IPS DF 19.7 (cell line): Measurements from ENCODE around the gene MAML3.
"Not testable (repeated sequence)": the region's sequence is repeated elsewhere in the genome, so short reads cannot be mapped to it uniquely, and the experiment has no call there.

Experiments used
- DNase-seq: peaks from one replicate; pipeline ENCODE4 v3.0.0-alpha.2; 2013; ENCODE audit warnings: low read depth, low spot score

MAML3 gene

DNA sequence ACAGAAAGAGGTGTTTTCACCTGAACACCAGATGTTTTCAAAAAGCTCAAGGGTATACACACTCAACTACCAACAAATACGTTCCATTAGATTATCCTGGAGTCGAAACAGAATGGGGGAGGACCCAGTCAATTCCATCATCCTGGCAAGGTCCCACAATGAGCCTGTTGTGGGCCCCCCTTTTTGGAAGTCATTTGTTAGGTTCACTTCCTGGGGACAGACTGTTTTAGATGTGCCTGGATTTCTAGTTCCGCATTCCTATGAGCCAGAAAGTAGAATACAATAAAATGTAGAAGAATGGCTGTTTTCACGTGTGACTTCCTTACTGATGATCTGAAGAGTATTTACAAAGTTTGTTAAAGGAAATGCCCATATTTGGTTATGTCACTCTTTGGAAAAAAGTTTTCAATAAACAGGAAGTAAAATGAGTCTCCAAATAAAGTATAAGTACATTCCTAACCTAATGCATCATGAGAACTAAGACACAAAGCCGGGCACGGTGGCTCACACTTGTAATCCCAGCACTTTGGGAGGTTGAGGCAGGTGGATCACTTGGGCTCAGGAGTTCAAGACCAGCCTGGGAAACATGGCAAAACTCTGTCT lies 192.5 kb downstream of the MAML3 start:
- DNase-seq = no peak

DNA sequence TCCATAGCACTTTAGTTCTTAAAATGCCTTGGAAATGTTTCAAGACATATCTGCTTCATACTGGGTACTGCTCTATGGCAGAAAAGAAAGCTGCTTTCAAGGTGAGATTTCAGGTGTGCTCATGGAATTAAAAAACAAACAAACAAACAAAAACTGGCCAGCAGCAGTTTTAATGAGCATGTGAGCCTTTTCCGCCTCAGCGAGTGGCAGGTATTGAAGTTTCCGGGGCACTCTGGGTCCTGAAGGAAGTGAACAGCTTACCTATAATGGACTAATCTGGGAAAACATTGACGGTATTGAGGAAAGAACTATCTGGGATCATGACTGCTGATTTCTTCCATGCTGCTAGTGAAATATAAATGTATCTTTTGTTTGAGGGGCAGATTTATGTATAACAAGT lies 194.6 kb downstream of the MAML3 start:
- DNase-seq = no peak

DNA sequence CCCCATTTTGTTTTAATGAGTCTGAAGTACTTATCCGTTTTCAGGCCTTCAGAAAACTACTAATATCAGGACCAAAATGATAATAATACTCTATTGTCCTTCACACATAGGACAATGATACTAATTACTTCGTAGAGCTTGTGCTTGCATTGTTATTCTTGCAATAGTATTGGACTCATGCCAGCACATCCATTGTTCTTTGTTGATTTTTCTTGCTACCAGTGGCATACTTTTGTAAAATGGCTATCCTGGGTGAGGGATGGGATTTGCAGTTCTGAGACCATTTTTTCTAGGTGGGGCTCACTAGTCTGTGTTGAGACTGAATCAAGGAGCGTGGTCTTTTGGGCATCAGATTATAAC lies 195.3 kb downstream of the MAML3 start:
- no peak for DNase-seq

DNA sequence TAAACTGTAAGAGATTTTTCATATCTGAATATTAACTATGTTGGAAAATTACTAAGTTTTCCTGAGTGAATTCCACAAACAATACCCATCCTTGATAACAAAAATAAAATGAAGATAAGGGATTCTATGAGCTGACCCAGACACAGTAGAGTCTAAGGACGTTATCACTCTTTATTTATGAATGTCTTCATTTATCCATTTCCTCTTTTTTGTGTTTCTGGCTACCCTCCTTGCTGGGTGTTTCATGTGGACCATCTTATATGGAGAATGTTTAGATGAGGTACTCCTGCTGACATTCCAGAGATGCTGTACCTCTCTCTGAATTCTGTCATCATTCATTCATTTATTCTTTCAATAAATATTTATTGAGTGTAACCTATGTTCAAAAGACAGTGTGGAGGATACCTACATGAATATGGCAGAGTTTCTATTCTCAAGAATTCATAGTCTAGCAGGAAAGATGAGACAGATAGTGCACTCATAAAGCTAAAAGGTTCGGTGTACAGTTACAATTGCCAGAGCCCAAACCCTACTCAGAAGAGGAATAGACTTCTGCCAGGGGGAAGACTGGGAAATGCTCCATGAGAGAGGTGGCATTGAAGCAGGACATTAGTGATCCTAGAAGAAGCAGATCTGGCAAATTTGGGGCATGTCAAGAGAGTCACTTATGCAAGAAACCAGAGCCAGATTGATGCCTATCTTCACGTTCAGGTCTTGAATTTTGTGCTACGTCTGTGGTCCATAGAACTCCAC lies 195.8 kb downstream of the MAML3 start:
- DNase-seq = no peak

DNA sequence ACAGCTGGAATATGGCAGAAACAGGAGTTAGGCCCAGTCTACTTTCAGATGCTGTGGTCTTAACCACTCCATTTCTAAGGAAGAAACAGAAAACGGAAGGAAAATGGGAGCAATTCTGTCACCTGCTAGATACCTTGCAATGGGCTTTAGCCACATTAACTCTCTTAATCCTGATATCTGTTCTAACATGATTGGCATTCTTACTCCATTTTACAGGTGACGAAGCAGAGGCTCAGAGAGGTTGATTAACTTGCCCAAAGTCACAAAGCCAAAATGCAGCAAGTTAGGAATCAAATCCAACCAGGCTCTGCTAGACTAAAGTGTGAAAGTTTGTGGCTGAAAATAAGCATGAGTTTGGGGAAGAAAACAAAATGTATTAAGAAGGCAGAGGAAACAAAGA lies 196.9 kb downstream of the MAML3 start:
- no peak for DNase-seq

- DNase-seq = no peak
Observed at GRCh38 chr4:139956507-139957017, 197.4 kb downstream of the MAML3 start.

- DNase-seq = no peak
Observed at GRCh38 chr4:139955600-139955999, 198.4 kb downstream of the MAML3 start.

GRCh38 chr4:139954512-139954911 lies 199.5 kb downstream of the MAML3 start:
- DNase-seq = no peak

DNA sequence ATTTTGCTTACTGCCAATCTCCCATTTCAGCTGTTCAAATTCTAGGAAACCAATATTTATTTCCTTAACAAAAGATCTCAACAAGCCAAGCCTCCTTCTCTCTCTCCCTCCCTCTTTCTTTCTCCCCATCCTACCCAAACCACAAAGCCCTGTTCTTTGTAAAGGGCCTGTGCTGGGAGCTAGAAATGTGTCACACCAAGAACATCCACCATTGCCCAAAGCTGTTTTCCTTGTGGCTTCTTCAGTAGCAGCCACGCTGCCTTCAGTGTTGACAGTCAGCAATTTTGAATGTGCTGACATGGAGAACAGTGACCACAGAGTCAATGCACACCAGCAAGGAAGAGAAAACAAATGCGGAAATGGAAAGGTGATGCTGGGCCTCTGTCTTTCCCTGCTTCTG lies 203.0 kb downstream of the MAML3 start:
- no peak for DNase-seq

- no peak for DNase-seq
Observed at GRCh38 chr4:139950568-139950967, 203.4 kb downstream of the MAML3 start.

GRCh38 chr4:139944916-139945315 lies 209.1 kb downstream of the MAML3 start:
- DNase-seq = not testable (repeated sequence)

- peak; percentile 48 for DNase-seq
Observed at GRCh38 chr4:139943277-139943676, 210.7 kb downstream of the MAML3 start.

GRCh38 chr4:139942241-139942640 lies 211.7 kb downstream of the MAML3 start:
- DNase-seq = no peak

- no peak for DNase-seq
Observed at GRCh38 chr4:139940600-139940999, 213.4 kb downstream of the MAML3 start.

DNA sequence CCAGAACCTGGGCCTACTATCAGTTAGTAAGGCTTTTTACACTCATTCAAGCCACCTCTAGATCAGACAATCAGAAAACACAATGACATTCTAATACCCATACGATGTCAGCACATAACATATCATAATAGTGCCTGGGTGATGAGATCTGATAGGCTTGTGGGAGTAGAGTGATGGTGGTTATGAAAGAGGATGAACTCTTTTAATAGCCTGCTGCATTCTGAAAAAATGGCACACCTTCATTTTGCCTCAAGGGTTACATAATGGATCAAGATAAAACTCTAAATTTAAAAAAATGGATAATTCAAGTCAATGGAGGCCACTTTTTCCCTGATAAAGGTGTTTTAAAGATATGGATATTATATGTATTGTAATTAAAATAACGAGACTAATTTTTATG lies 215.6 kb downstream of the MAML3 start:
- DNase-seq = no peak

- no peak for DNase-seq
Observed at GRCh38 chr4:139935911-139936310, 218.1 kb downstream of the MAML3 start.

DNA sequence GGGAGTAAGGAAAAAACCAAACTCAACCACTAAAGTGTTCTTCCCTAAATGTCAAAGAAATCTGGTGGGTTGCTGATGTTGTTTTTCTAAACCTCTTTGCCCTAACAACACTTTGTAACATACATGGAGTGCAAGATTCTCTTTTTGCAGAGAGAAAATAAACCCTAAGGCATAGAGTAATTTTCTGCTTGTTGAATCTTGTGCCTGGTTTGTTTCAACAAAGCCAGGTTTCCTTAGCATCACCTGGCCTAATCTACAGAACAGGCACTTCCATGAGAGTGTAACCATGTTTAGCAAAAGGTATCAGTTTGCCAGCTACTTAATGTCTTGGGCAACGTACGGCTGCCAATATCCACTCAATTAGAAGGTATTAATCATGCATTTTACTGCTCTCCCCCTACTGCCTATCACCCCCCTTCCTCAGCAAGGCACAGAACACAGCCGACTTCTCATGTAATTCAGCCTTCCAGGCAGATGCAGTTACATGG lies 219.2 kb downstream of the MAML3 start:
- no peak for DNase-seq

- DNase-seq = no peak
Observed at GRCh38 chr4:139934057-139934707, 219.8 kb downstream of the MAML3 start.

DNA sequence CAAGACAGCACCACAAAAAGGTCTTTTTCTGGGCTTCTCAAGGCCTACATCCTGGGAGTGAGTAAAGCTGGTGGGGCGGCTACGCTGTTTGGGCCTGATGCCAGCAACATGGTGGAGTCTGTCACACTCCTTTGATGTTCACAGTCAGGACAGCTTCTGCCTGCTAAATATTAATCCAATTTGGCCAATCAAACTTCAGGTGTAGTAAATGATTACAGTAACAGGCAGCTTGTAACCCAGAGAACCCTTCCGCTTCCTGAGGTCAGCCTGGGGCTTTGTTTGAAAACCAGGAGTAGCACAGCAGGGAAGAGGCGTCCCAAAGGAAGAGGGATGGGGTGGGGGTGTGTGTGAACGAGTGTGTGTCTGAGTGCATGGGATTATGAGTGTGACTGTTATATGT lies 220.4 kb downstream of the MAML3 start:
- DNase-seq = no peak

DNA sequence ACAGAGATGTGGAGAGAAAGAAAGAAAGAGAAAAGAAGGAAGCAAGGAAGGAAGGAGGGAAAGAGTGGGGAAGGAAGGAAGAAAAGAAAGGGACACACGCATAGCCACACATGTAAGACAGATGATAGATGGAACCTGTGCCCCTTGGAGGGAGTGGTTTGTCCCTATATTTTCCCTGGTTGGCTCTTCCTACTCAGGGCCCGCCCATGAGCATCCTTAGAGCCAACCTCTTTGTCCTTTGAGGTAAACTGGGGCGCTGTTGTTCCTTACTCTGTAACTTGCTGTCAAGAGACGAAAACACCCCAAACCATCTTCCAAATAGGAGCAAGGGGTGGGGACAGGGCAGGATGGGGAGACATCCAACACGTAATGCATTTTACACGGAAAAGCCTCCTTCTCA lies 220.9 kb downstream of the MAML3 start:
- no peak for DNase-seq

DNA sequence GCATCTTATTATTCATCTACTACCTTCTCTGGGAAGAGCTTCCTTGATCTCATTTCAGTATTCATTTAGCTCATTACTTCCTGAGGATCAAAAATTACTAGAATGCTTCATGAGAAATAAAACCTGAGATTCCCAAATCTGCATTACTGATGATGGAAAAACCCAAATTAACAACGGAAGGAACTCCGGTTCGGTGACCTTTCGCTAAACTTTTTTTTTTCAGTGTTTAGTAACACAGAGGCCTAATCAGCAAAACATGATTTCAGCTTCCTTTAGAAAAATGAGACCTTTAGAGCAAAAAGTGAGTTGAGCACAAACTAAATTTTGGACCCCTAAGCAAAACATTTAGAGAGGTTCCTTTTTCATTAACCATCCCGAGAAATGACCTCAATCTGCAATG lies 229.2 kb downstream of the MAML3 start:
- no peak for DNase-seq

DNA sequence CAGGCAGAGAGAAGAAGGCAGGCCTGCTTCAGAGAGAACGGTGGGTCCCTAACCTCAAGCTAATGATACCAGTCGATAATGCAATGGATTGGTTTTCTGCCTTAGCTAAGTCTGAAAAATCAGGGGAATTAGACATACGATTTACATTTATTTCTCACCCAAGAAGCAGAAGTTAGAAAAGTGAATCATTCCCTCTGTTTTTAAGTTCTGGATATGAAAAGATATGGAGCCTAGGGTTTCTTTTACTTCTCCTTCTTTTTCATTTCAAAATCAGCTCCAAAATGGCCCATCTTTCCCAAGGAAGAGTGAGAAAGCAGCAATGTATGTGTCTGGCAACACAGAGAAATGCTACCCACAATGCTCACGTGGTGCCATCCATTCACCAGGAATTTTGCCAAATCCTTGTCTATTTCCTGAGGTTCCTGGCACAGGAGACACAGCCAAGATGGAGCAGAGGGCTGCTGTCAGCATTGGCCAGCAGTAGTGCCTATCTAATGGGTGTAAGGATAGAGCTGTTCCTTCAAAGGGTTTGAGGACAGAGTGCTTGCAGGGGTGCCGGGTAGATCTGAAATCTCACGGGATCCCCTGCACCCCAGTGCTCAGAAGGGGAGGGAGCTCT lies 231.5 kb downstream of the MAML3 start:
- no peak for DNase-seq
